Retinal pigment epithelial cell (primary cell): ENCODE results near the gene TENM4.

Source experiments
- DNase-seq: peaks from one replicate; pipeline ENCODE4 v3.0.0-alpha.2; 2010; ENCODE audit warnings: low read depth
- H3K4me3 ChIP-seq: 2 replicates; pipeline ENCODE4 v1.5.1; 2011; ENCODE audit warnings: mild to moderate bottlenecking, low read length, control low read depth, moderate library complexity
- CTCF ChIP-seq: conservative IDR thresholded peaks from 2 replicates; pipeline ENCODE4 v1.5.1; 2011; ENCODE audit warnings: low read depth, low read length, control low read depth, inconsistent platforms

The TENM4 gene

GRCh38 chr11:78605296-78605695, 835.5 kb downstream of the TENM4 start:
- TF ChIP-seq CTCF, result no peak
- no peak overlapping the region for H3K4me3 ChIP-seq
- no peak for DNase-seq

GRCh38 chr11:78603792-78604191, 837.0 kb downstream of the TENM4 start:
- TF ChIP-seq CTCF, result no peak
- H3K4me3 ChIP-seq, result no peak overlapping the region
- no peak for DNase-seq
